ENCODE measurements around the gene DLK2.
A peak's percentile ranks its signal among the peaks of the same experiment; 100 is the strongest.

DNA sequence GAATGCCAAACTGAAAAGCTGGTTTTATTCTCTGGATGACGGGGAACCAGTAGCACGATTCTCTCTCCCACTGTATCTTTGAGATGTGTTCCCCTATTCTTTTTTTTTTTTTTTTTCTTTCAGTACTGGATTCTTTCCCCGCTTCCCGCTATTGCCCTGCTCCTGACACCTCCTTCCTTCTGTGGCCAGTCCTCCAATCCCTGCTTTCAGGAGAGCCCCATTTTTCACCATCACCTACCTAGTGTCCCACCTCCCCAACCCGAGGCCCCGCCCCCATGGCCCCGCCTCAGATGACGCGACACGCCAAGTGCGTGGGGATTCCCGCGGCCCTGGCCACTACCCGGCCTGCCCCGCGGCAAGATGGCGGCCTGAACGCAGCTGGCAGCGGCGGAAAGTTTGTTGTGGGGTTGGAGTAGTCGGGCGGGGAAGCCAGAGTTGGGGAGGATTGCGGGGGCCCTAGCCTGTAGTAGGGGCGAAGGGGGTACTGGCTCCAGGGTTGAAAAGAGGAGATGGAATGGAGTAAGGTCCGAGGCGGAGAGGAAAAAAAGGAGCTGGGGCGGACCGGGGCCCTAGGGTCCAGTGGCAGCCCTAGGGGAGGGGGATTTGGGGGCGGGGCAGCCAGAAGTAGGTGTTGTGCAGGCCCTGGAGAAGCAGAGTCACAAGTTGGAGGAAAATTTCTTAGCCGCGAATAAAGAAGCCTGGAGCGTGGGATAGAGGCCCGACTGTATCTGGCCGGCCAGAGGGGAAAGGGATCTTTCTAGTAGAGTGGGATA is 22.1 kb upstream of the DLK2 start, which contains the start of gene TJAP1:
- TF ChIP-seq, protein P1, sequence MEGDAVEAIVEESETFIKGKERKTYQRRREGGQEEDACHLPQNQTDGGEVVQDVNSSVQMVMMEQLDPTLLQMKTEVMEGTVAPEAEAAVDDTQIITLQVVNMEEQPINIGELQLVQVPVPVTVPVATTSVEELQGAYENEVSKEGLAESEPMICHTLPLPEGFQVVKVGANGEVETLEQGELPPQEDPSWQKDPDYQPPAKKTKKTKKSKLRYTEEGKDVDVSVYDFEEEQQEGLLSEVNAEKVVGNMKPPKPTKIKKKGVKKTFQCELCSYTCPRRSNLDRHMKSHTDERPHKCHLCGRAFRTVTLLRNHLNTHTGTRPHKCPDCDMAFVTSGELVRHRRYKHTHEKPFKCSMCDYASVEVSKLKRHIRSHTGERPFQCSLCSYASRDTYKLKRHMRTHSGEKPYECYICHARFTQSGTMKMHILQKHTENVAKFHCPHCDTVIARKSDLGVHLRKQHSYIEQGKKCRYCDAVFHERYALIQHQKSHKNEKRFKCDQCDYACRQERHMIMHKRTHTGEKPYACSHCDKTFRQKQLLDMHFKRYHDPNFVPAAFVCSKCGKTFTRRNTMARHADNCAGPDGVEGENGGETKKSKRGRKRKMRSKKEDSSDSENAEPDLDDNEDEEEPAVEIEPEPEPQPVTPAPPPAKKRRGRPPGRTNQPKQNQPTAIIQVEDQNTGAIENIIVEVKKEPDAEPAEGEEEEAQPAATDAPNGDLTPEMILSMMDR (IDR thresholded peaks at IDR 0.05; ENCODE audit: low read depth, low read length), result no peak
- TF ChIP-seq POLR2A (IDR thresholded peaks at IDR 0.05; ENCODE audit: extremely low read depth, insufficient read length) (peak; percentile 78), MYC (IDR thresholded peaks at IDR 0.05; ENCODE audit: low read depth, low read length) (no peak)

Data from NB4 (cell line).